Aorta (tissue), 5 donors: ENCODE measurements around the gene LRP1B. TPM values are rescaled to one million over a fixed set of nuclear protein-coding genes. Genes with fewer than 3 reads are reported as not detected.
"Not testable (repeated sequence)": the region's sequence is repeated elsewhere in the genome, so short reads cannot be mapped to it uniquely, and the experiment has no call there.

Experiments
- ATAC-seq: fragments of 200-7000 bp; cut with Tn5 transposase; one replicate; pipeline ENCODE4 v1.9.1; 2022; ENCODE audit warnings: moderate library complexity; ENCODE audit not compliant: low FRiP score
- DNase-seq, 2 donors: peaks; one replicate each; pipeline ENCODE4 v3.0.0-alpha.2; 2020
- H3K27ac ChIP-seq, 2 donors: one replicate each; pipeline ENCODE4 v1.5.1; 2013; ENCODE audit warnings: low read length in 2 of 2, mild to moderate bottlenecking in 2 of 2, moderate library complexity in 2 of 2, control low read depth in 1 of 2, inconsistent platforms in 1 of 2, low read depth in 1 of 2
- H3K27me3 ChIP-seq, 2 donors: one replicate each; pipeline ENCODE4 v1.6.1; 2013; ENCODE audit warnings: control low read depth in 1 of 2, low read length in 1 of 2, mild to moderate bottlenecking in 1 of 2, moderate library complexity in 1 of 2; ENCODE audit not compliant: insufficient read depth in 2 of 2, control insufficient read depth in 1 of 2
- H3K36me3 ChIP-seq, 2 donors: one replicate each; pipeline ENCODE4 v1.6.1; 2013; ENCODE audit warnings: control low read depth in 1 of 2, low read length in 1 of 2, mild to moderate bottlenecking in 1 of 2; ENCODE audit not compliant: insufficient read depth in 2 of 2, control insufficient read depth in 1 of 2
- H3K4me1 ChIP-seq, 2 donors: one replicate each; pipeline ENCODE4 v1.6.1; 2013; ENCODE audit warnings: low read length in 2 of 2, control low read depth in 1 of 2, mild to moderate bottlenecking in 1 of 2, moderate library complexity in 1 of 2; ENCODE audit not compliant: insufficient read depth in 2 of 2, control insufficient read depth in 1 of 2
- H3K4me3 ChIP-seq, 2 donors: one replicate each; pipeline ENCODE4 v1.5.1; 2013; ENCODE audit warnings: low read length in 2 of 2, control low read depth in 1 of 2, mild to moderate bottlenecking in 1 of 2
- H3K9me3 ChIP-seq: one replicate; pipeline ENCODE4 v1.6.1; 2013; ENCODE audit warnings: mild to moderate bottlenecking, low read length; ENCODE audit not compliant: control insufficient read depth
- WGBS, 2 donors: extraction: QIAGEN DNeasy Blood & Tissue Kit; methylation state at CpG; one replicate each; pipeline ENCODE4 v1.1.7; 2013; 5-methylcytosine and 5-hydroxymethylcytosine counted together
- intact Hi-C, 2 donors: fragments of 100-400 bp; cut with DNase I; formaldehyde crosslinking; loops; one replicate each; pipeline versions ENCODE4 v1.14.2 to v1.15.0; 2022
- polyA plus RNA-seq, 2 donors: library from polyadenylated mRNA; stranded (reverse); fragments of 200-250 nt; gene quantifications; one replicate each; pipeline ENCODE4 v1.2.3, GENCODE V29; 2013
- total RNA-seq, 2 donors: library from RNA; stranded (reverse); fragmentation: NEBNext Ultra II Directional; extraction: Animal tissue kit (Norgen Biotek cat#: 25700); gene quantifications; one replicate each; pipeline ENCODE4 v1.2.1, GENCODE V29; 2021
- donor health status: healthy with polysubstance abuse.
- donor health status: Bipolar disorder and iron deficiency.
- donor health status: DM: no; HTN: no; CAD: no.
- donor health status: DM: no; HTN: no; CAD: no.
- donor health status: DM: yes; HTN: yes; CAD: no.

The LRP1B gene
- total and polyA plus RNA-seq, 4 donors: 0.33 to 0.94 TPM; not detected in 2

DNA sequence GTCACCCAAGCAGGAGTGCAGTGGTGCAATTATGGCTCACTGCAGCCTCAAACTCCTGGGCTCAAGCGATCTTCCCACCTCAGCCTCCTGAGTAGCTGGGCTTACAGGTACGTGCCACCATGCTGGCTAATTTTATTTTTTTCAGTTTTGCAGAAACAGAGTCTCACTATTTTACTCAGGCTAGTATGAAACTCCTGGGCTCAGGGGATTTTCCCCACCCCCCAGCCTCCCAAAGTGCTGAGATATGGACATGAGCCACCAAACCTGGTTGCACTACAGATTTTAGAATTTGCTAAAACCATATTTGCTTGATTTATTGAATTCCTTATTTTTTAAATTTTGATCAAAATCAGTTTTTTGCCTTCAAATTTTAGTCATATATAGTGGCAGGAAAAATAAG is 1553.4 kb downstream of the LRP1B start:
- WGBS, 2 donors: 91 to 92% methylated on average over 2 of the region's 2 CpGs
- ATAC-seq: no peak

DNA sequence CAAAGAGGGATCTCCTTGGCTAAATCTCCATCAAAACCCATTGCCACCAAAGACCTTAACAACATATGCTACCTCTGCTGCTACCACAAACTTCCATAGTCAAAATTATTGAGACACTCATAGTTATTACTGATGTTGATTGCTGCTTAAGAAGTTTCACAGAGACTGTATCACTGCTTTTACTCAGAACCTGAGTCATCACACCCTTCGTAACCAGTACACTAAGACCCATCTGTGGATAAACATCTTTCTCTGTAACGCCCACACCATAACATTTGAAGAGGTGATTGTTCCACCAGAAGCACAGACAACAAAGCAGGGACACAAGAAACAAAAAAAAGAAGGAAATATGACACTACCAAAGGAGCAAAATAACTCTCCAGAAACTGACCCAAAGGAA is 1563.1 kb downstream of the LRP1B start:
- intact Hi-C loops: no loop called here
- WGBS, 2 donors: 88 to 96% methylated on average over 2 of the region's 2 CpGs

More for the DNA sequence above, 1553.4 kb downstream of the LRP1B start:
- Histone ChIP-seq H3K36me3 (no peaks in the 10 kb centered on the region), H3K4me3 (no peak overlapping the region), H3K9me3 (no peaks in the 10 kb centered on the region), H3K27ac (no peak overlapping the region), H3K27me3 (no peaks in the 10 kb centered on the region), H3K4me1 (no peaks in the 10 kb centered on the region)
- intact Hi-C loops: no loop called here
- DNase-seq: no peak

DNA sequence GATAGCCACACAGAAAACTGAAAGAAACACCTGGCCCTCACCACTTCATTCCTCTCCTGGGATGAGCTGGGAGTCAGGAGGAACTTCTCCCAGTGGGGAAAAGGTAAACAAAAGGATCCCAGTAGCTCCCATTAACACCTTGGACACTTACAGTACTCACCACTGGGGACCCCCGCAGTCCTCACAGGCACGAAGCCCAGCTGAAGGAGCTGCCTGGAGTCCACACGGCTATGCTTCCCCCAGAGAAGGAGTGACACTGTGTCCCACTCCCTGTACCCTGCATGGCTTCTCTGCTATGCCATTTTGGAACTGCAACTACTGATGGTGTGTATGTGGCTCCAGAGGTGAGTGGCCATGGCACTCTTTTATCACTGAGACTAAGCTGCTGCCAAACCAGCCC is 1565.1 kb downstream of the LRP1B start:
- Histone ChIP-seq H3K36me3 (no peaks in the 10 kb centered on the region), H3K4me3 (no peak overlapping the region), H3K4me1 (no peaks in the 10 kb centered on the region), H3K9me3 (no peaks in the 10 kb centered on the region), H3K27ac (no peak overlapping the region), H3K27me3 (no peaks in the 10 kb centered on the region)
- WGBS, 2 donors: 72 to 87% methylated on average over 3 of the region's 3 CpGs
- ATAC-seq: no peak
- no peak for DNase-seq
- intact Hi-C loops: no loop called here

More for the DNA sequence above, 1563.1 kb downstream of the LRP1B start:
- Histone ChIP-seq H3K9me3 (no peaks in the 10 kb centered on the region), H3K27ac (no peak overlapping the region), H3K36me3 (no peaks in the 10 kb centered on the region), H3K27me3 (no peaks in the 10 kb centered on the region), H3K4me3 (no peak overlapping the region), H3K4me1 (no peaks in the 10 kb centered on the region)
- no peak for DNase-seq
- no peak for ATAC-seq

DNA sequence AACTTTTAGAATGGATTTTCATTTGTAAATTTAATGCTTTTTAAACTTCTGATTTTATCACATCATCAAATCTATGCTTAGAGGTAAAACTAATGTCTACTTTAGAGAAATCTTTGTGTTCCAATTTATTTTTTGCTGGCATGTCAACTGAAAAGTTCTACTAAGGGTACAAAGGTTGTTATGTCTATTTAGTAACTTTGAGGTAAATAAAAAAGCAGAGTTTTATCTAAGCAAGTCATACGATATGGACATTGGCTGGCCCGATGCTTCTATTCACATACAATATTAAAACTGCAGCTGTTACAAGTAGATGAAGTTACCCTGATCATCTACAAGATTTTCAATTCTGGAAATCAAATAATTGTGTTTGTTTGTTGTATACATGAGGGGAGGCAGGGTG is 1575.1 kb downstream of the LRP1B start:
- 94% methylated on average over 2 of the region's 2 CpGs for WGBS, 2 donors
- no peaks in the 10 kb centered on the region for H3K9me3 ChIP-seq
- H3K4me1 ChIP-seq: no peaks in the 10 kb centered on the region
- no peak overlapping the region for H3K4me3 ChIP-seq
- no peak for ATAC-seq
- no peaks in the 10 kb centered on the region for H3K27me3 ChIP-seq
- no peaks in the 10 kb centered on the region for H3K36me3 ChIP-seq
- intact Hi-C loops: no loop called here
- no peak overlapping the region for H3K27ac ChIP-seq
- no peak for DNase-seq

DNA sequence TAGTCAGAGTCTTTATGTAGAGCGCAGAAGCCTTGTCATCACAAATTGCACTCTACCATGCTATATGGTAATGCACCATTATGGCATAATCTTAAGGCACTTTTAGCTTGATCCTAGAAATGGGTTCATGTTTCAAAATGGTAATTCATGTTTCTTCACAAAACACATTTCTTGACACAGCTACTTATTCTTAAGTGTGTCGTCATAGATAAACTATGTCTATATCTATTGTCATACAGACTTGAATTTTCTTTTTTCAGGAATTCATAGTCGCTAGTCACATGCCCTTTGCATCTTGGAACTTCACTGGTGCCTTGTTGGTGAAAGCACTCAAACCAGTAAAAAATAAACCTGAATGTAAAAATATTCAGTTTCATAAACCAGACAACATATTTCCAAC is 1578.2 kb downstream of the LRP1B start:
- Histone ChIP-seq H3K27me3 (no peaks in the 10 kb centered on the region), H3K4me3 (no peak overlapping the region), H3K36me3 (no peaks in the 10 kb centered on the region), H3K9me3 (no peaks in the 10 kb centered on the region), H3K4me1 (no peaks in the 10 kb centered on the region), H3K27ac (no peak overlapping the region)
- WGBS, 2 donors: 98 to 100% methylated on average over 3 of the region's 3 CpGs
- intact Hi-C loops: no loop called here
- DNase-seq: no peak
- ATAC-seq: no peak

DNA sequence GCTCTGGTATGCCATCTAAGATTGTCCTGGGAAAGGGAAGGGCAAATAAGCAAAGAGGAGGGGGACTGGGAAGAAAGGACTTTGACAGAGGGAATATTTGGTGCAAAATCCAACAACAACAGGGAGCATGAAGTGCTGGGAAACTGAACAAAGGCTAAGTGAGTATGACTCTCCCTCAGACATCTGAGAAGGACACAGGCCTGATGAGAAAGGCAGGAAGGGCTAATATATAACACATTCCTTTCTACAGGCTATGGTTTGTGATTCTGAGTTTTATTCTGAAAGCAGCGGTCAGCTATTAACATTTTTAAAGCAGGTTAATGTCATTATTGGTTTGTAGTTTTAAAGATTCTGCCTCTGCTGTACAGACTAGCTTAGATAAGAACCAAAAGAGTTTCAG is 1579.5 kb downstream of the LRP1B start:
- Histone ChIP-seq H3K9me3 (no peaks in the 10 kb centered on the region), H3K4me1 (no peaks in the 10 kb centered on the region), H3K4me3 (no peak overlapping the region), H3K27me3 (no peaks in the 10 kb centered on the region), H3K36me3 (no peaks in the 10 kb centered on the region), H3K27ac (no peak overlapping the region)
- intact Hi-C loops: no loop called here
- DNase-seq (no peak), ATAC-seq (no peak)
- WGBS, 2 donors: 47 to 66% methylated on average over 1 of the region's 1 CpG

DNA sequence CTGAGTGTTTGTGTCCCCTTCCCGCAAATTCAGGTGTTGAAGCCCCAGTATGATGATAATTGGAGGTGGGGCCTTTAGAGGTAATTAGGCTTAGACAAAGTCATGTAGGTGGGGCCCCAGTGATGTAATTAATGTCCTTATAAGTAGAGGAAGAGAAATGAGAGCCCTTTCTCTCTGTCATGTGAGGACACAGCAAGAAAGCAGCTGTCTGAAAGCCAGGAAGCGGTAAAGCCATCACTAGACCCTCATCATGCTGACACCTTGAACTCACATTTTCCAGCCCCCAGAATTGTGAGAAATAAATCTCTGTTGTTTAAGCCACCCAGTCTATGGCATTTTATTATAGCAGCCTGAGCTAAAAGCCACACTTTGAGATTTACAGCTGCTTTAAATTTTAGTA is 1580.0 kb downstream of the LRP1B start:
- intact Hi-C loops: no loop called here
- DNase-seq: no peak
- 93 to 94% methylated on average over 2 of the region's 2 CpGs for WGBS, 2 donors
- ATAC-seq: no peak
- Histone ChIP-seq H3K4me3 (no peak overlapping the region), H3K4me1 (no peaks in the 10 kb centered on the region), H3K9me3 (no peaks in the 10 kb centered on the region), H3K27me3 (no peaks in the 10 kb centered on the region), H3K36me3 (no peaks in the 10 kb centered on the region), H3K27ac (no peak overlapping the region)

DNA sequence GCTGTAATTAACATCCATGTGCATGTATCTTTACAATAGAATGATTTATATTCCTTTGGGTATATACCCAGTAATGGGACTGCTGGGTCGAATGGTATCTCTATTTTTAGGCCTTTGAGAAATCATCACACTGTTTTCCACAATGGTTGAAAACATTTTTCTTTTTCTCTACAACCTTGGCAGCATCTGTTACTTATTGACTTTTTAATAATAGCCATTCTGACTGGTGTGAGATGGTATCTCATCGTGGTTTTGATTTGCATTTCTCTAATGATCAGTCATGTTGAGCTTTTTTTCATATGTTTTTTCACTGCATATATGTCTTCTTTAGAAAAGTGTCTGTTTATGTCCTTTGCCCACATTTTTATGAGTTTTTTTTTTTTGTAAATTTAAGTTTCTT is 1586.0 kb downstream of the LRP1B start:
- H3K4me3 ChIP-seq, ATAC-seq, DNase-seq, H3K36me3 ChIP-seq, H3K9me3 ChIP-seq, H3K27me3 ChIP-seq, intact Hi-C loops, H3K27ac ChIP-seq, H3K4me1 ChIP-seq: not testable (repeated sequence)
- WGBS, 2 donors: 63 to 64% methylated on average over 2 of the region's 2 CpGs

DNA sequence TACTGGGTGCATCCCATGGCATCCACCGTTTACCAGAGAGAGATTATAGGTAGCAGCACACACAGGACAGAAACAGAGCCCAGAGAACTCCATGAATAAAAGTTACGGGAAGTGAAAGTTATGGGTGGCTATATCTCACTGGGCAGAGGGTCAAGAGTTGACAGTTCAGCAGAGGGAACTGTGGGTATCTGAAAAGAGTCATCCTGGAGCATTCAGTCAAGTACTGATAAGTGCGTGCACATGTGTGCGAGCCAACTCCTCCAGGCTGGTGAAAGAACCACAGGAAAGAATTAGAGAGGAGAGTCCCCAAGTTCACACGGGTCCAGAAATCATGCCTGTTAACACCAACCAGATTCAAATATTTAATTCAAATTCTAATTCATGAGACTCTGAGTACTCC is 1588.2 kb downstream of the LRP1B start:
- intact Hi-C loops: no loop called here
- WGBS, 2 donors: 80 to 87% methylated on average over 5 of the region's 5 CpGs
- Histone ChIP-seq H3K36me3 (no peaks in the 10 kb centered on the region), H3K4me3 (no peak overlapping the region), H3K4me1 (no peaks in the 10 kb centered on the region), H3K27ac (no peak overlapping the region), H3K27me3 (no peaks in the 10 kb centered on the region), H3K9me3 (no peaks in the 10 kb centered on the region)
- no peak for DNase-seq
- ATAC-seq: peak; percentile 44
